Stomach (tissue), 9 donors: ENCODE measurements around the gene PYGO2. TPM values are rescaled to one million over a fixed set of nuclear protein-coding genes. Genes with fewer than 3 reads are reported as not detected.

Experiments
- DNase-seq, 2 donors: peaks; one replicate each; pipeline versions ENCODE4 v3.0.0 to v3.0.0-alpha.2; 2013 to 2019
- H3K27ac ChIP-seq, 5 donors: fragments of 200-600 bp in 4 of 5; sonication (generic) in 4 of 5; one replicate each; pipeline ENCODE4 v1.5.1; 2013 to 2019; ENCODE audit warnings: mild to moderate bottlenecking in 1 of 5, moderate library complexity in 1 of 5
- H3K27me3 ChIP-seq, 3 donors: fragments of 200-600 bp; sonication (generic); one replicate each; pipeline ENCODE4 v1.5.1; 2017 to 2019; ENCODE audit warnings: mixed run types in 1 of 3
- H3K36me3 ChIP-seq, 4 donors: fragments of 200-600 bp; sonication (generic); 1 replicate in 3 of 4; 2 replicates in 1 of 4; pipeline ENCODE4 v1.5.1; 2016 to 2019
- H3K4me1 ChIP-seq, 4 donors: fragments of 200-600 bp; sonication (generic); one replicate each; pipeline ENCODE4 v1.5.1; 2016 to 2019
- H3K4me3 ChIP-seq, 4 donors: fragments of 200-600 bp; sonication (generic) in 3 of 4; one replicate each; pipeline ENCODE4 v1.5.1; 2016 to 2019; ENCODE audit warnings: mild to moderate bottlenecking in 1 of 4
- H3K9me3 ChIP-seq, 4 donors: fragments of 200-600 bp; sonication (generic); one replicate each; pipeline ENCODE4 v1.5.1; 2016 to 2019
- CTCF ChIP-seq, 7 experiments: fragments of 450-650 bp in 4 of 7; fragments of 200-600 bp in 3 of 7; sonication (generic) in 3 of 7; IDR thresholded peaks; one replicate each; pipeline ENCODE4 v1.5.1; 2016 to 2019; ENCODE audit warnings: antibody characterized with exemption in 7 of 7, control low read depth in 2 of 7, mild to moderate bottlenecking in 1 of 7
- EP300 ChIP-seq: sonication (generic); formaldehyde crosslinking; IDR thresholded peaks from one replicate; pipeline ENCODE4 v1.6.1; 2017; ENCODE audit warnings: antibody characterized with exemption
- POLR2A ChIP-seq, 4 donors: fragments of 450-650 bp; IDR thresholded peaks; one replicate each; pipeline ENCODE4 v1.6.1; 2016; ENCODE audit warnings: antibody characterized with exemption in 4 of 4, control low read depth in 2 of 4, mild to moderate bottlenecking in 1 of 4, moderate library complexity in 1 of 4
- POLR2AphosphoS5 ChIP-seq, 3 donors: sonication (generic); formaldehyde crosslinking; IDR thresholded peaks; one replicate each; pipeline ENCODE4 v1.6.1; 2016; ENCODE audit warnings: antibody characterized with exemption in 3 of 3
- WGBS, 5 donors: extraction: QIAGEN DNeasy Blood & Tissue Kit in 3 of 5; methylation state at CpG; one replicate each; pipeline versions ENCODE4 v1.1.5 to v1.1.7; 2013 to 2018; 5-methylcytosine and 5-hydroxymethylcytosine counted together
- intact Hi-C: fragments of 100-400 bp; cut with DNase I; formaldehyde crosslinking; loops from one replicate; pipeline ENCODE4 v1.15.1; 2023; ENCODE audit warnings: low total_unique reads
- polyA plus RNA-seq, 3 donors: library from polyadenylated mRNA; stranded (reverse); fragments of 200-250 nt; gene quantifications; one replicate each; pipeline ENCODE4 v1.2.3, GENCODE V29; 2013
- total RNA-seq, 5 donors: library from RNA; depleted of rRNA; stranded (reverse); fragments of >200 nt; gene quantifications; one replicate each; pipeline versions ENCODE4 v1.1.0 to v1.2.3, GENCODE V29; 2014 to 2016
- donor health status: healthy with polysubstance abuse.
- donor health status: Bipolar disorder and iron deficiency.
- donor health status: healthy.

Gene PYGO2
- total and polyA plus RNA-seq, 8 donors = 8.1 to 75.3 (median 19.7) TPM

GRCh38 chr1:154958036-154958435, 3.5 kb downstream of the PYGO2 start:
- Histone ChIP-seq H3K9me3 (no peaks in the 10 kb centered on the region), H3K27me3 (no peaks in the 10 kb centered on the region), H3K27ac (peak overlapping the region in 2 of 5 donors; percentile 85), H3K36me3 (peaks cover 12 to 25% (median 23%) of the 10 kb centered on the region in 4 donors), H3K4me1 (peaks cover 55 to 88% (median 80%) of the 10 kb centered on the region in 4 donors), H3K4me3 (no peak overlapping the region)
- TF ChIP-seq CTCF (IDR thresholded peaks at IDR 0.05) = no peak
- TF ChIP-seq EP300 = no peak
- TF ChIP-seq POLR2AphosphoS5 (IDR thresholded peaks at IDR 0.05) = no peak
- TF ChIP-seq POLR2A (IDR thresholded peaks at IDR 0.05) = no peak
- WGBS, 5 donors = 70 to 82% (median 80%) methylated on average over 2 of the region's 2 CpGs
- DNase-seq = no peak
- intact Hi-C loops = no loop called here

DNA sequence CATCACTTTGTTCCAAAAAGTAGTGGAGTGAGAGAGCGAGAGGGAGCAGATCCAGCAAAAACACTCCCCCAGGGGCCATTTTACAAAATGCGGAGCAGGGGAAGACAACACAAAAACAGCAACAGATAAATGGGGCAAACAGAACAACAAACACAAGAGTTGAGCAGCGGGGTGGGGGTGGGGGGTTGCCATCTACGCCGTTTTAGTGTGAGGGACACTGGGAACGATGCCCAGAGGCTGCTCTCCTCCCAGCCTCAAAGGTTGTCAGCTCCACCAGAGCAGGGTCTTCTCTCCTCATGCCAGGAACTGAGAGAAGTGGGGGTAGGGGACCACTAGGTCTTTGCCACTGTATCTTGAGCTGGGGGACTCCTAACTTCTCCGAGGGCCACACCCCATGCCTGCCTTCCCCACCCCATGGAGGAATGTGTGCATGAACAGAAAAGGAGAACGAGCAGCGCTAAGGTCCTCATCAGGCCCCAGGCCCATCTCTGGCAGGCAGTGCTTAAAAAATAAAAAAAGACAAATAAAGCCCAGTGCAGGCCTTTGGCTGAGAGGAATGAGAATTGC, 4.4 kb downstream of the PYGO2 start:
- Histone ChIP-seq H3K4me3 (peak overlapping the region in 1 of 4 donors; percentile 60), H3K4me1 (peaks cover 56 to 88% (median 80%) of the 10 kb centered on the region in 4 donors), H3K27ac (peak overlapping the region in 4 of 5 donors; percentile 81 to 85 (median 84)), H3K9me3 (no peaks in the 10 kb centered on the region), H3K27me3 (no peaks in the 10 kb centered on the region), H3K36me3 (peaks cover 12 to 21% (median 19%) of the 10 kb centered on the region in 4 donors)
- 34 to 63% (median 39%) methylated on average over 9 of the region's 9 CpGs for WGBS, 5 donors
- intact Hi-C loops = no loop called here
- no peak for DNase-seq
- TF ChIP-seq CTCF (IDR thresholded peaks at IDR 0.05) = no peak
- no peak for TF ChIP-seq POLR2A (IDR thresholded peaks at IDR 0.05)
- TF ChIP-seq POLR2AphosphoS5 (IDR thresholded peaks at IDR 0.05) = no peak
- TF ChIP-seq EP300 = no peak

GRCh38 chr1:154956544-154956941, 5.0 kb downstream of the PYGO2 start:
- Histone ChIP-seq H3K27ac (peak overlapping the region; percentile 81 to 86 (median 85)), H3K4me1 (peaks cover 60 to 93% (median 84%) of the 10 kb centered on the region in 4 donors)
- intact Hi-C loops = no loop called here

More at GRCh38 chr1:154956544-154956941, 5.0 kb downstream of the PYGO2 start:
- peak in 1 of 2 donors; percentile 59 for DNase-seq
- TF ChIP-seq CTCF (IDR thresholded peaks at IDR 0.05) (no peak), POLR2A (IDR thresholded peaks at IDR 0.05) (no peak), POLR2AphosphoS5 (IDR thresholded peaks at IDR 0.05) (no peak), EP300 (no peak)
- Histone ChIP-seq H3K4me3 (peak overlapping the region; percentile 57 to 61 (median 59)), H3K9me3 (no peaks in the 10 kb centered on the region), H3K36me3 (peaks cover 12 to 25% (median 23%) of the 10 kb centered on the region in 4 donors), H3K27me3 (no peaks in the 10 kb centered on the region)
- 7 to 18% (median 12%) methylated on average over 6 of the region's 6 CpGs for WGBS, 5 donors
